Nasal cavity respiratory epithelium epithelial cell of viscerocranial mucosa (primary cell): ENCODE results near the gene SULT1C3. TPM values are rescaled to one million over a fixed set of nuclear protein-coding genes. Genes with fewer than 3 reads are reported as not detected.

Experiments
- total RNA-seq: library from RNA; depleted of rRNA; stranded (reverse); fragments of >200 nt; gene quantifications from 2 replicates; pipeline ENCODE4 v1.2.3, GENCODE V29; 2014

Gene SULT1C3
- total RNA-seq, result not detected in 2 replicates

GRCh38 chr2:108239786-108240185 is at the start of gene SULT1C3:
Gene SULT1C3 (plus strand): TSS chr2:108239968. CDS start chr2:108247195, 7,227 bp downstream.

GRCh38 chr2:108288534-108289106 is 48.9 kb downstream of the SULT1C3 start, which contains the start of gene SULT1C2:
Gene SULT1C2 (plus strand): TSS chr2:108288895. CDS start chr2:108293668, 4,773 bp downstream.

Other genes with a start within 250 kb of the SULT1C3 start
- gene SULT1C2, start 48.9 kb downstream of the SULT1C3 start, total RNA-seq, result 0.07 and 0.34 TPM in 2 replicates
- not detected in 2 replicates for gene SULT1C4, start 138.0 kb downstream of the SULT1C3 start, total RNA-seq
- 13.0 and 26.0 TPM in 2 replicates for gene GCC2, start 209.2 kb downstream of the SULT1C3 start, total RNA-seq